Lower leg skin (tissue), 3 donors: ENCODE data around the gene IL13RA1.

Experiments
- CTCF ChIP-seq, 3 donors: fragments of 450-650 bp; IDR thresholded peaks; one replicate each; pipeline ENCODE4 v1.5.1; 2016; ENCODE audit warnings: antibody characterized with exemption in 3 of 3, mild to moderate bottlenecking in 3 of 3, moderate library complexity in 2 of 3
- POLR2A ChIP-seq, 2 donors: fragments of 450-650 bp; IDR thresholded peaks; one replicate each; pipeline ENCODE4 v1.6.1; 2016 to 2017; ENCODE audit warnings: antibody characterized with exemption in 2 of 2, mild to moderate bottlenecking in 1 of 2, moderate library complexity in 1 of 2

- TF ChIP-seq CTCF (IDR thresholded peaks at IDR 0.05) (no peak), POLR2A (IDR thresholded peaks at IDR 0.05) (no peak)
Measured at GRCh38 chrX:118730500-118731247, 3.3 kb downstream of the IL13RA1 start.
